HG03469 (cell line): Measurements from ENCODE around the gene FAM131A.

Experiments used
- ATAC-seq: cut with Tn5 transposase; IDR thresholded peaks from one replicate; pipeline ENCODE4 v1.9.1; 2021; ENCODE audit warnings: mild to moderate bottlenecking, moderate library complexity, moderate number of reproducible peaks; ENCODE audit not compliant: unreplicated experiment

Gene FAM131A

DNA sequence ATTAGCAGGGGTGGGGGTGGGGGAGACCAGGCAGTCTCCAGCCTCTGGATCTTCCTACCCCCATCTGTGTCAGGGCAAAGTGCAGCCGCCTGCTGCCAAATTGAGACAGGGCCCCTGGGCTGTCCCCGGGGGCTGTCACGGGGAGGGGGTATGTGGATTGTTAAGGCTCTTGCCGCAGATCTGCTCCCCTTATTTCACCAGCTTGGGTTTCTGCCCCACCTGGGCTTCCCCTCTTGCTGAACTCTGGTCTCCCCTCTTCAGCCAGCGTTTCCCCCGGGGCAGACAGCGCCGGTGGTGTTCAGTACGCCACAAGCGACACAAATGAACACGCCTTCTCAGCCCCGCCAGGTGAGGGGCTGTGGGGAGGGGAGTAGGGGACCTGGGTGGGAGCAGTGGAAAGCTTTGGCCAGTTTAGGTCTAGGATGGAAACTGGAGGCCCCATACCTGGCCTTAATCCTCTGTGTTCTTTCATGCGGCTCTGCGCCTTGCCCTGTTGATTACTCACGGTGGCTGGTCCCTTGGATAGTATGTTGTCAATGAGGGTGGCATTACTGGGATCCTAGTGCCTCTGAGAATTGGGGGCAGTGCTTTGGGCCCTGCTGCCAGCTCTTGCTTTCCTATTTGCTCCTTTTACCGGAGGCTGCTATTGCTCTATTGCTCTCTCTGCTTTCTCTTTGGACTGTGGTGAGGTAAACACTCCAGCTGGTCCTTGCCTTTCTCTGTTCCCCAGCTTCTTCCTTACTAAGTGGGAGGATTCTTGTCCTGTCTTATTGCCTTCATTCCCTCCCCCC, 21.3 kb upstream of the FAM131A start:
- ATAC-seq, result no peak

DNA sequence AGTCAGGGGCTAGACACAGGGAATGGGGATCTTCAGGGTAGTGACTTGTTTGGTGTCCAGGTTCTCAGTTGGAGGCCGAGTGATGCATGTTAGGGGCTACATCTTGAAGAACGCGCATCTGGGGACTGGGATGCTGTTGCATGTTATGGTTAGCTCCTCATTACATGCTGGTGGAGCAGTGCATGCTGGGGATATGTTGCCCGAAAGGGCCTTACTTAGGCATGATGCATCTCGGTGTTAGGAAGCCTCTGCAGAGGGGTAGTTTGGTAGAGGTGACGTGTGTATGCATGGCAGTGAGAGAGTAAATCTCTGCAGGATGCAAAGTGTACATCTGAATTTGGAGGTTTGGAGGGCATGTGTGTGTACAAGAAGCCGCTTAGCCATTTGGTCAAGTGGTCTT, 20.6 kb upstream of the FAM131A start:
- no peak for ATAC-seq

DNA sequence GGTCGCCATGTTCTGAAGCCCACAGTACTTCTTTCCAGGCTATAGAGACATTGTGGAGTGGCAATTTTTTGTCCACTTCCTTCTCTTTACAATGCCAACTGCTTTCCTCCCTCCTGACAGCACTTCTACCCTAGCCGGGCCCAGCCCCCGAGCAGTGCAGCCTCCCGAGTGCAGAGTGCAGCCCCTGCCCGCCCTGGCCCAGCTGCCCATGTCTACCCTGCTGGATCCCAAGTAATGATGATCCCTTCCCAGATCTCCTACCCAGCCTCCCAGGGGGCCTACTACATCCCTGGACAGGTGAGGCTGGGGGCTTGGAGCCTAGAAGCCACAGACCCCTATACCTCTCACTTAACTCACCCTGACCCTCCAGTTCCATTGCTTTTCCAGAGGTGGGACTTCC, 20.2 kb upstream of the FAM131A start:
- ATAC-seq, result no peak

DNA sequence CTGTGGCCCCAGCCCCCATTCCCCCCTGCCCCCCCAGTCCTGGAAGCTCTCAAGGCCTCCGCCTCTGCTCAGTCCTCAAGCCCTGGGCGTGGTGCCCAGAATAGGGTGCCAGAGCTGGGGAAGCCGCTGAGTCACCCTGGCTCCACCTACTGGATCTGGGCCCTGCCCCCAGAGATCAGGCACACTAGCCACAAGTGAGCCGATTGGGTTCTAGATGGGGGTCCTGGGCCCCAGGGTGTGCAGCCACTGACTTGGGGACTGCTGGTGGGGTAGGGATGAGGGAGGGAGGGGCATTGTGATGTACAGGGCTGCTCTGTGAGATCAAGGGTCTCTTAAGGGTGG, 17.3 kb upstream of the FAM131A start:
- no peak for ATAC-seq

DNA sequence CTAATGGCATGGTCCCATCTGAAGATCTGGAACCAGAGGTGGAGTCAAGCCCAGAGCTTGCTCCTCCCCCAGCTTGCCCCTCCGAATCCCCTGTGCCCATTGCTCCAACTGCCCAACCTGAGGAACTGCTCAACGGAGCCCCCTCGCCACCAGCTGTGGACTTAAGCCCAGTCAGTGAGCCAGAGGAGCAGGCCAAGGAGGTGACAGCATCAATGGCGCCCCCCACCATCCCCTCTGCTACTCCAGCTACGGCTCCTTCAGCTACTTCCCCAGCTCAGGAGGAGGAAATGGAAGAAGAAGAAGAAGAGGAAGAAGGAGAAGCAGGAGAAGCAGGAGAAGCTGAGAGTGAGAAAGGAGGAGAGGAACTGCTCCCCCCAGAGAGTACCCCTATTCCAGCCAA, 15.7 kb upstream of the FAM131A start:
- no peak for ATAC-seq

DNA sequence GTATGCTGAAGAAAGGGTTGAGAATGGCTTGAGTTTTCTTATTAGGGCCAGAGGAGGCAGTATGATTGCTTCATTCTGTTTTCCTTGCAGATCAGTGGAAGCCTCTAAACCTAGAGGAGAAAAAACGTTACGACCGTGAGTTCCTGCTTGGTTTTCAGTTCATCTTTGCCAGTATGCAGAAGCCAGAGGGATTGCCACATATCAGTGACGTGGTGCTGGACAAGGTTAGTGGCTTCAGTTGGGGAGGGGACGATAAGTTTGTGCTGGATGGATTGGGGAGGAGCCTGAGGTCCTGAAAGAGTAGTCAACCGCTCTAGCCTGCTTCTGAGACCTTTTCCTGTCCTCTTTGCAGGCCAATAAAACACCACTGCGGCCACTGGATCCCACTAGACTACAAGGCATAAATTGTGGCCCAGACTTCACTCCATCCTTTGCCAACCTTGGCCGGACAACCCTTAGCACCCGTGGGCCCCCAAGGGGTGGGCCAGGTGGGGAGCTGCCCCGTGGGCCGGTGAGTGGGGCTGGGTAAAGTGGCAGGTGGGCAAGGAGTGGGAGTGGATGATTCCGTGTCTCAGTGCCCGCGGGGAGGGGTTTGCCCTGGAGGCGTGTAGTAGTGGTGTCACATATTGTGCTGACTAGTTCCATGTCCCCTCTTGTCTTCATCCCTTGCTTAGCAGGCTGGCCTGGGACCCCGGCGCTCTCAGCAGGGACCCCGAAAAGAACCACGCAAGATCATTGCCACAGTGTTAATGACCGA, 14.5 kb upstream of the FAM131A start:
- no peak for ATAC-seq

DNA sequence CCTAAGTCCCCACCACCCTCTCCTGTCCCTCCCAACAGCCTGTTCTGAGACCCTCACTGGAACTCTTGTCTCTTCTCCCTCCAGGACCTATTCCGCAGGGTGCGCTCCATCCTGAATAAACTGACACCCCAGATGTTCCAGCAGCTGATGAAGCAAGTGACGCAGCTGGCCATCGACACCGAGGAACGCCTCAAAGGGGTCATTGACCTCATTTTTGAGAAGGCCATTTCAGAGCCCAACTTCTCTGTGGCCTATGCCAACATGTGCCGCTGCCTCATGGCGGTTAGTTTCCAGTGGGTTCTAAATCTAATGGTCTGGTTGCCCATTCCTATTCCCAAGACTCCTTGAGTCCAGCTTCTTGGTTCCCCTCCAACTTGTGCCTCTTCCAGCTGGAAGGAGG, 13.7 kb upstream of the FAM131A start:
- ATAC-seq, result no peak

DNA sequence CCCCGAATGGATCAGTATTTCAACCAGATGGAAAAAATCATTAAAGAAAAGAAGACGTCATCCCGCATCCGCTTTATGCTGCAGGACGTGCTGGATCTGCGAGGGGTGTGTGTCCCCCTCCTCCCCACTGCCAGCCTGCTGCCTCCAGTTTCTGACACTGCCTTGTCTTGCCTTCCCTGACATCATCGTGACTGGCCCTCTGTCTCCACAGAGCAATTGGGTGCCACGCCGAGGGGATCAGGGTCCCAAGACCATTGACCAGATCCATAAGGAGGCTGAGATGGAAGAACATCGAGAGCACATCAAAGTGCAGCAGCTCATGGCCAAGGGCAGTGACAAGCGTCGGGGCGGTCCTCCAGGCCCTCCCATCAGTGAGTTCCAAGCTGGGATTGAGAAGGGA, 12.1 kb upstream of the FAM131A start:
- ATAC-seq, result no peak

DNA sequence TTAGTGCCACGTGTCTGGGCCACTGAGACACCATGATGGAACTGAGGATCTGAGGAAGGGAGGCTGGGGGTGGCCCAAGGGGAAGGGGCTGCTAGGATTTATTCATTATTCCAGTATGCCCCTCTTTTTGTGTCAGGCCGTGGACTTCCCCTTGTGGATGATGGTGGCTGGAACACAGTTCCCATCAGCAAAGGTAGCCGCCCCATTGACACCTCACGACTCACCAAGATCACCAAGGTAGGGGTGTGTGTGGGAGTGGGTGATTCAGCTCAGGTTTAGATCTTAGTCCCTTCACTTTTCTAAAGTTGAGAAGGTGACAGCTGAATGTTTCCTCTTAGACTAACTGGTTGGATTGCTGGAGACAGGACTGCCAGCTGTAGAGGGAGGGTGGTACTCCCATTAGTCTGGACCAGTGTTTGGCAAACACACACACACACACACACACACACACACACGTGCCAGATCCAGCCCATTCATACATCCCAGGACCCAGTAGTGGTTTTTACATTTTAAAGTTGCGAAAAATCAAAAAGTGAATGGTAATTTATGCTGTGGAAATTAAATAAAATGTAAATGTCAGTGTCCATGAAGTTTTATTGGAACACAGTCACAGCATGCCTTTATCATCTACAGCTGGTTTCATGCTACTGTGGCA, 11.6 kb upstream of the FAM131A start:
- ATAC-seq, result no peak

DNA sequence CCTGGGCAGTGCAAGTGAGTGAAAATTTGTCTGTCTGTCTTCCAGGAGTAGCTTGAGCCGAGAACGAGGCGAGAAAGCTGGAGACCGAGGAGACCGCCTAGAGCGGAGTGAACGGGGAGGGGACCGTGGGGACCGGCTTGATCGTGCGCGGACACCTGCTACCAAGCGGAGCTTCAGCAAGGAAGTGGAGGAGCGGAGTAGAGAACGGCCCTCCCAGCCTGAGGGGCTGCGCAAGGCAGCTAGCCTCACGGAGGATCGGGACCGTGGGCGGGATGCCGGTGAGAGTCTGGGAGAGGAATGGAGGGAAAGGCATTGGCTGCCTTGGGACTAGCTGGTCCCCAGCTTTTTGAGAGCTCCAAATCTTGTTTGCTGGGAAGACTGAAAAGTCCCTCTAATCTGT, 10.2 kb upstream of the FAM131A start:
- no peak for ATAC-seq

DNA sequence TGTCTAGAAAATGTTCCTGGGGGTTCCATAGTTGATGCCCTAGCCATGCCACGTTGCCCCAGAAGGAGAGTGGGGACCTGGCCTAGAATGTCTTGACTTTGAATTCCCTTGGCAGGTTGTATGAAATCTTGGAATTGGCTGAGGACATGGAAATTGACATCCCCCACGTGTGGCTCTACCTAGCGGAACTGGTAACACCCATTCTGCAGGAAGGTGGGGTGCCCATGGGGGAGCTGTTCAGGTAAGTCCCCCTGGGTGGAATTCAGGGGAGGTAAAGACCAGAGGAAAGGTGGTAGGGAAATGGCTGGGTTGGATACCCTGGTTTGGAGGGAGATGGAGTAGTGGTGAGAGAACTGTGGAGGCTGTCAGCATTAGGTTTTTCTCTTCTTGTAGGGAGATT, 8.9 kb upstream of the FAM131A start:
- no peak for ATAC-seq

DNA sequence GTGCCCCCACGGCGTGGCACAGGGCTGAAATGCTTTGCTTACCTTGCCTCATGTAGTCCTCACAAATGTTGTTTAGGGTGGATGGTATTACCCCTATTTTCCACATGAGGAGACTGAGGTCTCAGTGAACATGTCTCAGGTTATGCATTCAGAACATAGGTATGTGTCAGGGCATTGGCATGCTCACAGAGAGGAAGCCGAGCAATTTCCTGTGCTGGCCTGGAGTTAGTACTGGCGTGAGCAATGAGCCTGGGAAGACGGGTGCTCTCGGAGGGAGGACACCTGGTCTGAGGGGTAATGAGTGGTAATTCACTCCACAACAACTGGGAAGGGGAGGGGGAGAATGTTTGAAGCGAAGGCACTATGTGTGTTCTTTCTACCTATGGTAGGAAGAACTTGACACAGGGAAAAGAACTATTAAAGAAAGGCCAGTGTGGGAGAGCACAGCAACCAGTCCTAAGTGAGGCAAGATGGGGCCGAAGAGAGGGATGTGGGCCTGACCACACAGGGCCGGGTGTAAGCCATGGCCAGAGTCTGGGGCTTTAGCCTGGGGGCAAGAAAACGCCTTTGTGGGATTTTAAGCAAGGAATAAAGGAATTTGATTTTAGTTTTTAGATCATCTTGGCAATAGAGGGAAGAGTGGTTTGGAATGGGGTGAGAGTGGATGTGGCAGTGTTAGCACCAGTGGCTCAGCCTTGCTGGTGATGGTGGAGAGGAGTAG, 4.9 kb upstream of the FAM131A start:
- no peak for ATAC-seq

DNA sequence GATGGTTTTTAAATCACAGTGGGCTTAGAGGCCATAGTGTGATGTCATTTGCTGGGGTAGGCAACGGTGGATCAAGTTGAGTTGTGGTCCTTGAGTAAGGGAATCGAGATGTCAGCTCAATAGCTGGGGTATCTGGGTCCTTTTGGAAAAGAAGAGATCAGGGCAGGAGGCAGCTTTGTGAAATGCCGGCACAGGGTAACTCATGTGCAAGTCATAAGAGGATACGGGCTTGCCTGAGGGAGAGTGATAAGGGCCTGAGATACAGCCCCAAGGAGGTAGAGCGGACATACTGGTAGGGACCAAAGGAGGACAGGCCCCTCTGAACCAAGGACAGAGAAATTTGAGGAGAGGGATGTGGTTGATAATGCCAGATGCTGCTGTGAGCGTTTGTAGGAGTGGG, 4.2 kb upstream of the FAM131A start:
- ATAC-seq, result no peak

DNA sequence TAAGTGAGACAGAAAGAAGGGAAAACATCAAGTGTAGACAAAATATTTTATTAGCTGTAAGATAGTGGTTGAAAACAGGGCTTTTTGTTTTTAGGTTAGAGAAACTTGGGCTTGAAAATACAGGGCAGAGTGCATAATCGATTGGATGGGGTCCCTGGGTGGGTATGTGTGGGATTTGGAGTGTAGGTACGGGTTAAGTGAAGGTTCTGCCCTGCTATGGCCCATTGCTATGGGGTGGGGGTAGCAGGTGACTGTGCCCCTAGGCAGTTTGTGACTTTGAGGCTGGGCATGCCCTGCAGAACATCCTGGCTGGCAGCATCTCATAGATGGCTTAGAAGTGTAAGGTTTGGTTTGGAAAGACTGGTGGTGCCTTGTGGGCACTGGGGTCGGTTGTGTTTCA, 3.7 kb upstream of the FAM131A start:
- no peak for ATAC-seq

DNA sequence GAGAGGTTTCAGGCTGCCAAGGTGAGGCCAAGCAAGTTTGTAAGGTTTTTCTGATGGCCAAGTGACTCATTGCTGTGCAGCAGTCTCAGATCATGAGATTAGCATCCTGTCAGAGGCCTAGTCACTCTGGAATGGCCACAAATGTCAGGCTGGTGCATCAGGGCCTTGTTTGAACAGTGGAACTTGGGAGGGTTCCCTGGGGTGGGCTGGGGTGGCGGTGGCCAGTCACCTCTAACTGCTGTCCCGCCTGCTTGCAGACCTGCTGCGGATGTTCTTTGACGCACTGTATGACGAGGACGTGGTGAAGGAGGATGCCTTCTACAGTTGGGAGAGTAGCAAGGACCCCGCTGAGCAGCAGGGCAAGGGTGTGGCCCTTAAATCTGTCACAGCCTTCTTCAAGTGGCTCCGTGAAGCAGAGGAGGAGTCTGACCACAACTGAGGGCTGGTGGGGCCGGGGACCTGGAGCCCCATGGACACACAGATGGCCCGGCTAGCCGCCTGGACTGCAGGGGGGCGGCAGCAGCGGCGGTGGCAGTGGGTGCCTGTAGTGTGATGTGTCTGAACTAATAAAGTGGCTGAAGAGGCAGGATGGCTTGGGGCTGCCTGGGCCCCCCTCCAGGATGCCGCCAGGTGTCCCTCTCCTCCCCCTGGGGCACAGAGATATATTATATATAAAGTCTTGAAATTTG, 2.8 kb upstream of the FAM131A start:
- no peak for ATAC-seq

DNA sequence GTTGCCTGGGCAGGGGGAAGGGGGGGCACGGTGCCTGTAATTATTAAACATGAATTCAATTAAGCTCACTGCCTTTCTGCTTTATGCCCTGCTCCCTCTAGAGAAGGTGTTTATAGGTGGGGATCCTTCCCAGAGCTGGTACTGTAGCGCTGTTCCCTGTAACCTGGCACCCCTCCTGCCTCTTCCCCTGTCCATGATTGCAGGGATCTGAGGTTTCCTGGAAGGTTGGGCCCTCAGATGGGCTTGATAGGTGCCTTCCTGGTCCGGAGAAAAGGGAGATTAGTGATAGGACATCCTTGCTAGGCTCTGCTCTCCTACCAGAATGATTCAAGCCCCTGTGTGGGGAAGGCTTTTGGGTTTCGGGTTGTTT, 2.1 kb upstream of the FAM131A start:
- no peak for ATAC-seq

DNA sequence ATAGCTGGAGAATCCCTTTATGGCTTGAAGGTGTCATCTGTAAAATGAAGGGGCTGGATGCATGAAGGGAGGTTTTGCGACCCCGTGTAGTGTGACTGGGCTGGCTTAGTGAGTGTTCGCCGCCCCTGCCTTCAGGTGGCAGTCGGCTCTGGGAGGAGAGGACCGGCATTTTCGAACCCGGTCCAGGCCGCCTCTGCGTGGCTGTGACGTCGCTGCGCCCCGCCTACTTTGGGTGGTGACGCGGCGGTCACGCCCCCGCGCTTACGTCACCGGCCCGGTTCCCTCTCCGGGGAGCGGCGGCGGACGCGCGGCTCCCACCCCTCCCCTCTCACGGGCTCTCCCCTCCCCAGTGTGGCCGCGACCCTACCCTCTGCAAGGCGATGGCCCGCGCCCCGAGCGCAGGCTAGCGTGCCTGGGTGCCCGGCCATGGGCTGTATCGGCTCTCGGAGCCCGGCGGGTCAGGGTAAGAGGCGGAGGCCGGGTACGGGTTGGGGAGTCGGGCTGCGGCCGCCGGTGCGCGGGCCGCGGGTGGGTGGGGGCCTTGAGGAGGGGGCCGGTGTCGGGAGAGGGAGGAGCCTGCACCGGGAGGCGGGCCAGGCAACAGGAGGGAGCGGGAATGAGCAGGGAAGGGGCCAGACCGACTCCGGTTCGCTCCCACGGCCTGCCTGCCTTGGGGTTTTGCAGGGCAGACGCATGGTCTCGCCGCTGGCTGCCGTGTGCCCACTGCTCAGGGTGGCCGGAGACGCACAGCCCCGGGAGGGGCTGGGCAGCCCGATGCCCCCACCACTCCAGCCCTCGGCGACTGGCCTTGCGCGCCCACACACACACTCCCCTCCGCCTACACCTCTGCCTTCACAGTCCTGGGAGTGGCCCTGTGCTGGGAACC, 1.5 kb upstream of the FAM131A start:
- no peak for ATAC-seq

DNA sequence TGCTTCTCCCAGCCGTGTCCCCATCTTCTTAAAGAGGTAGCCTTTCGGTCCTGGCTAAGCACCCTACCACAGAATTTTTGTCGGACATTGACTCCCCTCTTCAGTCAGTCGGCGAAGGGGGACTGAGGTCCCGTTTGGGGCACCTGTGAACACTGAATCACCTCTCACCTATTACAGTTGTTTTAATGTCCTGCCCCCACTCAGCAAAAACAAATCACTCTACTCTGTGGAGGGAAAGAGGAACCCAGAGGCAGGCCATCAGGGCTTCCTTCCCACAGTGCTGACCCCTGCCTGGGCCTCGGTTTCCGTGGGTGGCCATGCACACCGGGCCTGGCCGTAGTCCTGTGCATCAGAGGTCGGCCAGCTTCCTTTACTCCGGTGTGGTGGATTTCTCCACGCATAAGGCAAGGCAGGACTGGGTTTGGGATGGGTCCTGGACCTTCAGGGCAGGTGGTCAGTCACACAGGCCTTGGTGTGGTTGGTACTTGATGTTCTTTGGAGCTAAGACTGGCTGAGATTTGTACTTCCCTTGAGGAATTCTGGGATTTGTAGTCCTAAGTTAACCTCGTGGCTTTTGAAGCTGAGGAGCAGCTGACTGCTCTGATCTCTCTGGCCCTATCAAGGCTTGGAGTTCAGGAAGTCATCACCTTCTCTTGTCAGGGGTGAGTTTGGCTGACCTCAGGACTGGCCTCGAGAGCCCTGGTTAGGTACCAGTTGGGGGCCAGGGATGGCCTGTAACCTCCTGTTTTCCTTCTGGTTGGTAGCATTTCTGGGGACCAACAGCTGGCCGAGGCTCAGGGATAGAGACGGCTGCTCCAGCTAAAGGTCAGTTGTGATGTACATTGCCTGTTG, 627 bp upstream of the FAM131A start:
- ATAC-seq, result no peak

DNA sequence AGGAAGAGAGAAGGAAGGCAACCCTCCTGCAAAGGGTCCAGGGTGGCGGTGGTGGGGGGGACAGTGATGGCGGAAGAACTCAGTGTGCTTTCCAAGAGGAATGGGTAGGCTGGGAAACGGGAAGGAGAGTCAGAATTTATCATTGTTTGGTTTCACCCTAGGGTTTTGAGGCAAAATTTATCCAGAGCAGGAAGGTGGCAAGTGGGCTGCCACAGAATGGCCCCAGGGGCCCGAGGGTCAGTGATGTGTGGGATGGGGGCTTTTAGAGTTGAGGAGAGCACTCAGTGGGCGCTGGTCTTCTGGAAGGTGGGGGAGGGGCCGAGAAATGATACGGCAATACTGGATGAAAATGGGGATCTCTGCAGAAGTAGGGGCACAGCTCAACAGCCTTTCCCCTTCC, 581 bp downstream of the FAM131A start:
- no peak for ATAC-seq
